GM18499 (cell line): ENCODE measurements around the gene BTN1A1.

Experiments used
- ATAC-seq: cut with Tn5 transposase; IDR thresholded peaks from one replicate; pipeline ENCODE4 v1.9.1; 2021; ENCODE audit warnings: moderate number of reproducible peaks; ENCODE audit not compliant: insufficient read depth, unreplicated experiment

Gene BTN1A1

GRCh38 chr6:26555505-26556262 lies 55.6 kb downstream of the BTN1A1 start:
- ATAC-seq = no peak

- no peak for ATAC-seq
Measured at GRCh38 chr6:26556263-26557070, 56.4 kb downstream of the BTN1A1 start.
